IPS-15b (cell line): ENCODE data around the gene EDN2.

Source experiments
- H3K27me3 ChIP-seq: one replicate; pipeline ENCODE4 v1.6.1; 2013; ENCODE audit warnings: low read length; ENCODE audit not compliant: control insufficient read depth, insufficient read depth
- H3K36me3 ChIP-seq: one replicate; pipeline ENCODE4 v1.6.1; 2013; ENCODE audit warnings: low read length; ENCODE audit not compliant: control insufficient read depth, insufficient read depth
- H3K4me1 ChIP-seq: one replicate; pipeline ENCODE4 v1.6.1; 2013; ENCODE audit warnings: mild to moderate bottlenecking, low read length; ENCODE audit not compliant: control insufficient read depth, insufficient read depth
- H3K4me3 ChIP-seq: one replicate; pipeline ENCODE4 v1.5.1; 2013; ENCODE audit warnings: low read depth, low read length
- H3K9ac ChIP-seq: one replicate; pipeline ENCODE4 v1.6.1; 2013; ENCODE audit warnings: low read depth, mild to moderate bottlenecking, low read length
- H3K9me3 ChIP-seq: one replicate; pipeline ENCODE4 v1.6.1; 2013; ENCODE audit warnings: mild to moderate bottlenecking, low read length; ENCODE audit not compliant: control insufficient read depth, insufficient read depth

EDN2 gene

GRCh38 chr1:41515131-41515678 lies 30.7 kb upstream of the EDN2 start:
- Histone ChIP-seq H3K4me3 (no peak overlapping the region), H3K9ac (no peak overlapping the region)

GRCh38 chr1:41514381-41514780 lies 29.9 kb upstream of the EDN2 start:
- Histone ChIP-seq H3K9me3 (no peaks in the 10 kb centered on the region), H3K4me3 (no peak overlapping the region), H3K4me1 (peaks cover 9% of the 10 kb centered on the region), H3K9ac (no peak overlapping the region), H3K36me3 (no peaks in the 10 kb centered on the region), H3K27me3 (peaks cover 8% of the 10 kb centered on the region)

More at GRCh38 chr1:41515131-41515678, 30.7 kb upstream of the EDN2 start:
- no peaks in the 10 kb centered on the region for H3K9me3 ChIP-seq
- H3K36me3 ChIP-seq = no peaks in the 10 kb centered on the region
- H3K27me3 ChIP-seq = peaks cover 8% of the 10 kb centered on the region
- peaks cover 9% of the 10 kb centered on the region for H3K4me1 ChIP-seq

GRCh38 chr1:41513383-41513735 lies 28.9 kb upstream of the EDN2 start:
- Histone ChIP-seq H3K4me3 (no peak overlapping the region), H3K9ac (no peak overlapping the region), H3K9me3 (no peaks in the 10 kb centered on the region), H3K27me3 (peaks cover 8% of the 10 kb centered on the region), H3K36me3 (no peaks in the 10 kb centered on the region), H3K4me1 (peaks cover 9% of the 10 kb centered on the region)

- H3K9ac ChIP-seq = no peak overlapping the region
- H3K36me3 ChIP-seq = no peaks in the 10 kb centered on the region
- H3K4me1 ChIP-seq = peaks cover 9% of the 10 kb centered on the region
- H3K4me3 ChIP-seq = no peak overlapping the region
- no peaks in the 10 kb centered on the region for H3K9me3 ChIP-seq
- H3K27me3 ChIP-seq = peaks cover 8% of the 10 kb centered on the region
Observed at GRCh38 chr1:41512701-41513382, 28.4 kb upstream of the EDN2 start.

GRCh38 chr1:41511239-41511540 lies 26.7 kb upstream of the EDN2 start:
- H3K9ac ChIP-seq = no peak overlapping the region
- H3K27me3 ChIP-seq = peaks cover under 1% of the 10 kb centered on the region
- H3K4me1 ChIP-seq = peaks cover 9% of the 10 kb centered on the region
- H3K4me3 ChIP-seq = no peak overlapping the region
- H3K9me3 ChIP-seq = no peaks in the 10 kb centered on the region
- H3K36me3 ChIP-seq = no peaks in the 10 kb centered on the region

GRCh38 chr1:41510531-41511238 lies 26.2 kb upstream of the EDN2 start:
- no peaks in the 10 kb centered on the region for H3K9me3 ChIP-seq
- H3K36me3 ChIP-seq = no peaks in the 10 kb centered on the region
- H3K4me3 ChIP-seq = no peak overlapping the region
- H3K27me3 ChIP-seq = no peaks in the 10 kb centered on the region
- no peak overlapping the region for H3K9ac ChIP-seq
- H3K4me1 ChIP-seq = peaks cover 6% of the 10 kb centered on the region

- H3K4me3 ChIP-seq = no peak overlapping the region
- no peaks in the 10 kb centered on the region for H3K27me3 ChIP-seq
- H3K4me1 ChIP-seq = no peaks in the 10 kb centered on the region
- H3K9me3 ChIP-seq = no peaks in the 10 kb centered on the region
- H3K36me3 ChIP-seq = no peaks in the 10 kb centered on the region
- H3K9ac ChIP-seq = no peak overlapping the region
Observed at GRCh38 chr1:41509270-41509671, 24.8 kb upstream of the EDN2 start.

- H3K9ac ChIP-seq = no peak overlapping the region
- no peaks in the 10 kb centered on the region for H3K27me3 ChIP-seq
- H3K4me1 ChIP-seq = no peaks in the 10 kb centered on the region
- no peaks in the 10 kb centered on the region for H3K36me3 ChIP-seq
- no peaks in the 10 kb centered on the region for H3K9me3 ChIP-seq
- no peak overlapping the region for H3K4me3 ChIP-seq
Observed at GRCh38 chr1:41508290-41508689, 23.8 kb upstream of the EDN2 start.

- Histone ChIP-seq H3K9me3 (no peaks in the 10 kb centered on the region), H3K36me3 (no peaks in the 10 kb centered on the region), H3K4me3 (no peak overlapping the region), H3K9ac (no peak overlapping the region), H3K4me1 (no peaks in the 10 kb centered on the region), H3K27me3 (no peaks in the 10 kb centered on the region)
Observed at GRCh38 chr1:41507836-41508235, 23.4 kb upstream of the EDN2 start.

- H3K9ac ChIP-seq = no peak overlapping the region
- no peaks in the 10 kb centered on the region for H3K36me3 ChIP-seq
- H3K27me3 ChIP-seq = no peaks in the 10 kb centered on the region
- H3K4me3 ChIP-seq = no peak overlapping the region
- H3K4me1 ChIP-seq = no peaks in the 10 kb centered on the region
- no peaks in the 10 kb centered on the region for H3K9me3 ChIP-seq
Observed at GRCh38 chr1:41507110-41507720, 22.7 kb upstream of the EDN2 start.

GRCh38 chr1:41504114-41505035 lies 19.9 kb upstream of the EDN2 start:
- H3K4me1 ChIP-seq = no peaks in the 10 kb centered on the region
- no peaks in the 10 kb centered on the region for H3K27me3 ChIP-seq
- H3K9ac ChIP-seq = no peak overlapping the region
- no peaks in the 10 kb centered on the region for H3K9me3 ChIP-seq
- no peak overlapping the region for H3K4me3 ChIP-seq
- H3K36me3 ChIP-seq = no peaks in the 10 kb centered on the region
